GM21526 (cell line): ENCODE data around the gene ODR4.
"Not testable (repeated sequence)": the region's sequence is repeated elsewhere in the genome, so short reads cannot be mapped to it uniquely, and the experiment has no call there.

Experiments used
- ATAC-seq: cut with Tn5 transposase; IDR thresholded peaks from one replicate; pipeline ENCODE4 v1.9.1; 2021; ENCODE audit warnings: moderate library complexity; ENCODE audit not compliant: unreplicated experiment, low FRiP score

ODR4 gene

GRCh38 chr1:186420923-186421322 lies 45.3 kb downstream of the ODR4 start:
- peak; percentile 96 for ATAC-seq

- no peak for ATAC-seq
Observed at GRCh38 chr1:186421446-186421845, 45.8 kb downstream of the ODR4 start.

- no peak for ATAC-seq
Observed at GRCh38 chr1:186424539-186424938, 48.9 kb downstream of the ODR4 start.

GRCh38 chr1:186426118-186426517 lies 50.5 kb downstream of the ODR4 start:
- ATAC-seq = no peak

- no peak for ATAC-seq
Observed at GRCh38 chr1:186429017-186429416, 53.4 kb downstream of the ODR4 start.

GRCh38 chr1:186435336-186435735 lies 59.7 kb downstream of the ODR4 start:
- ATAC-seq = no peak

GRCh38 chr1:186438567-186438966 lies 62.9 kb downstream of the ODR4 start:
- no peak for ATAC-seq

- no peak for ATAC-seq
Observed at GRCh38 chr1:186440584-186440983, 64.9 kb downstream of the ODR4 start.

- no peak for ATAC-seq
Observed at GRCh38 chr1:186442651-186443375, 67.2 kb downstream of the ODR4 start.

GRCh38 chr1:186443638-186444037 lies 68.0 kb downstream of the ODR4 start:
- no peak for ATAC-seq

GRCh38 chr1:186446152-186446551 lies 70.5 kb downstream of the ODR4 start:
- no peak for ATAC-seq

GRCh38 chr1:186454981-186455380 lies 79.3 kb downstream of the ODR4 start:
- no peak for ATAC-seq

- ATAC-seq = no peak
Observed at GRCh38 chr1:186456729-186457255, 81.2 kb downstream of the ODR4 start.

- ATAC-seq = not testable (repeated sequence)
Observed at GRCh38 chr1:186459161-186459560, 83.5 kb downstream of the ODR4 start.

GRCh38 chr1:186461014-186461413 lies 85.4 kb downstream of the ODR4 start, which contains the start of gene PDC:
Gene PDC, minus strand, starts transcription at chr1:186461114. Its CDS starts 11,655 bp downstream, at chr1:186449459.
- ATAC-seq = no peak

- ATAC-seq = no peak
Observed at GRCh38 chr1:186463511-186463910, 87.9 kb downstream of the ODR4 start.

GRCh38 chr1:186463926-186464325 lies 88.3 kb downstream of the ODR4 start:
- ATAC-seq = no peak

- ATAC-seq = not testable (repeated sequence)
Observed at GRCh38 chr1:186465491-186465890, 89.9 kb downstream of the ODR4 start.

- ATAC-seq = no peak
Observed at GRCh38 chr1:186465946-186466345, 90.3 kb downstream of the ODR4 start.
